Activated gamma-delta T cell treated with anti-CD3 and anti-CD28 coated beads, Interleukin-2, amount 50 U/mL, for 16 hours (primary cell): Measurements from ENCODE around the gene LIN7A.

Experiments used
- DNase-seq: peaks from one replicate; pipeline ENCODE4 v3.0.0-alpha.2; 2020; ENCODE audit warnings: low read depth

Gene LIN7A

GRCh38 chr12:80937391-80938238 is at the start of gene LIN7A:
LIN7A (minus strand) TSS chr12:80937934; CDS start chr12:80937722, 212 bp downstream.
- DNase-seq = no peak

DNA sequence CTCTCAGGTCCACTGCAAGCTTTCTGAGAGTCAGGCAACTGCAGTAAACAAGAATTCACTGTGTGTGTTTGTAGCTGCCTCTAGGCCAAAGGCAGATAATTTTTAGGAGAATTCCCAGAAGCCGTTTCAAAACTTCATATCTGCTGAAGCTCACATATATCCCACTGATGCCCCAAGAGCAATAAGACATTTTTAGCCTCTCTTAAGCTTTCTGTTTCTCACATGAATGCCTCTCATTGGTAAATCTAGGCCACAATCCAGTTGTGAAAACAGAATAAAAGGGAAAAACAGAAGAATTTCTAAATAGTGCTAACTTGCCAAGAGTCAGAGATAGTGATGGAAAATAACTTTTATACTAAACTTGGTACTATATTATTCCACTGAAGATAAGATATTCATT is 48.5 kb upstream of the LIN7A start:
- DNase-seq = no peak

DNA sequence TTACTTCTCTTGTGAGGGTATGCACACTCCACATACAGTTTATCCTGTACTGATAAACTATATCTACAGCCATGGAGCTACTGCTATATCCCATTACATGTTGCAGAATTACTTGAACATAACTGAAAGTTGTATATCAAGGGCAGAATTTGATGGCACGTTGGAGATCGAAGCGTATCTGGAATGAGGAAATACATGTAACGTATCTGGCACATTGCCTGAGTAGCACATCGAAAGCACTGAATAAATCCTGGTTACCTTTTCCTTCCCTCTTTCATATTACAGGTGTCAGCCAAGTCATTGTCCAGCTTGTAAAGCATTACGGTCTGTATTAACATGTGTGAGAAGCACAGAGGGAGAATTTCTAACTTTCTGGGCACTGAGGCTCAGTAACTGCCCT is 42.1 kb upstream of the LIN7A start:
- no peak for DNase-seq

- DNase-seq = no peak
These were observed 41.5 kb upstream of the LIN7A start for GRCh38 chr12:80979251-80979650.

- no peak for DNase-seq
These were observed 39.6 kb upstream of the LIN7A start for GRCh38 chr12:80977346-80977745.

DNA sequence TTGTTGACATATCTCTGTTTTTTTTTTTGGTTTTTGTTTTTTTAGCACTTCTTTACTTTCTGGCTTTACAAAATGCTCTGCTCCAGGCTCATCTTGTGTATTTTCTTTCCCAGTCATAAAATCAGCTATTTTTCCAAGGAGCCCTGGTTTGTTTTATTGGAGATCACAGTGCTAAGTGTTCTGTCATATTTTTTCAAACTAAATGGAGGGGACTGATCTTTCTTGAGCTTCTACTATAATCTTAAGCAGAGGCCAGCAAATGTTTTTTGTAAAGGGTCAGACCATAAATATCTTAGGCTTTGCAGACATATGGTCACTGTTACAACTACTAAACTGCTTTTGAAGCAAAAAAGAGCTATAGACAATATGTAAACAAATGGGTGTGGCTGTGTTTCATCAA is 30.6 kb upstream of the LIN7A start:
- no peak for DNase-seq

DNA sequence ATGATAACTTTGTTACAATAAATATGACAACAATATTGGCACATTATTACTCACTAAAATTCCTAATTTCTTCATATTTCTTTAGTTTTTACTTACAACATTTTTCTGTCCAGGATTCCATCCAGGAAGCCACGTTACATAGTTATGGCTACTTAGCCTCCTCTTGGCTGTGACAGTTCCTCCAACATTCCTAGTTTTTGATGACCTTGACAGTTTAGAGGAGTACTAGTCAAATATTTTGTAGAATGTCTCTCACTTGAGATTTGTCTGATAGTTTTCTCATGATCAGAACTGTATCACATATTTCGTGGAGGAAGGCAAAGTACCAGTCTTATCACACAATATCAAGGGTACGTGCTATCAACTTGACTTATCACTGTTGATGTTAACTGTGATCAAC is 29.8 kb upstream of the LIN7A start:
- no peak for DNase-seq

- DNase-seq = no peak
These were observed 28.3 kb upstream of the LIN7A start for GRCh38 chr12:80966001-80966400.

DNA sequence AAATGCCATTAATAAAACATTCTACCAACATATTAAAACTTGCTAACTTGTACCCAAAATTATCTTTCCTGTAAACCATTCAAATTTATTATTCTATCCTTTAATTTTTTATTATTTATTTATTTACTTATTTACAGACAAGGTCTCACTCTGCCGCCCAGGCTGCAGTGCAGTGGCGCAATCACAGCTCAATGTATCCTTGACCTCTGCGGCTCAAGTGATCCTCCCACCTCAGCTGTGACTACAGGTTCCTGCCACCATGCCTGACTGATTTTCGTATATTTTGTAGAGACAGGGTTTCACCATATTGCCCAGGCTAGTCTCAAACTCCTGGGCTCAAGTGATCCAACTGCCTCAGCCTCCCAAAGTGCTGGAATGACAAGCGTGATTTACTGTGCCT is 20.4 kb upstream of the LIN7A start:
- no peak for DNase-seq

GRCh38 chr12:80954857-80955520 is 17.3 kb upstream of the LIN7A start:
- no peak for DNase-seq

DNA sequence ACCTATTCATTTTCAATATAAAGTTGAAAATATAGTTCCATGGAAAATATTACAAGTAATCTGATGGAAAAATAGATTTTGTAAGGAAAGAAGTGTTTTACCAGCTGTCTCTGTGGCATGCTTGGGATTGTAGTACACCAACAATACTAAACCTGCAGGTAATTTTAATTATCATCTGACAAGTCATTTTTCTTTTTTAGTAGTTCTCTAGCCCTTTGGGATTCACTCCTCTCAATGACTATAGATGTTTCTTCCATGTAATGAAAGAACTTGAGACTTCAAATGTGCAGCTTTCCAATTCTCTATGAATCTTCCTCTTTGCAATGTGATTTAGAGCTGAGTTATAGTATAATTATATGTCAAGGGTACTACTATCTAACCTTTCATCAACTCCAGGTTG is 14.7 kb upstream of the LIN7A start:
- DNase-seq = no peak

GRCh38 chr12:80946591-80946990 is 8.9 kb upstream of the LIN7A start:
- no peak for DNase-seq

GRCh38 chr12:80943338-80943737 is 5.6 kb upstream of the LIN7A start:
- no peak for DNase-seq

DNA sequence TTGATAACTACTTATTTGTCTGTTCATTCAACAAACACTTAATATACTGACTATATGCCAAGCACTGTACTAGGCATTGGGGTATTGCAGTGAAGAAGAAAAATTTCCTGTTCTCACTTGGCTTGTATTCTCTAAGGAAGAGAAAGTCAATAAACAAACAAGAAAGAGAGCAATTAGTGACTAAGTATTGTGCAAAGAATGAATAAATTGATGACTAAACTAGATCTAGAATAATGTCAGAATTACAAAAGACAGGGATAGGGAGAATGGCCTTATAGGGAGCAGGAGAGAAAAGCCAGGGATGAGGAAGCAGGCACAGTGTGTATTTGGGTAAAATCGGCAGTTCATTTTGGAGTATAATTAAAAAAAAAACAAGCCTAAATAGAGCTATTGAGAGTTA is 4.2 kb upstream of the LIN7A start:
- no peak for DNase-seq

DNA sequence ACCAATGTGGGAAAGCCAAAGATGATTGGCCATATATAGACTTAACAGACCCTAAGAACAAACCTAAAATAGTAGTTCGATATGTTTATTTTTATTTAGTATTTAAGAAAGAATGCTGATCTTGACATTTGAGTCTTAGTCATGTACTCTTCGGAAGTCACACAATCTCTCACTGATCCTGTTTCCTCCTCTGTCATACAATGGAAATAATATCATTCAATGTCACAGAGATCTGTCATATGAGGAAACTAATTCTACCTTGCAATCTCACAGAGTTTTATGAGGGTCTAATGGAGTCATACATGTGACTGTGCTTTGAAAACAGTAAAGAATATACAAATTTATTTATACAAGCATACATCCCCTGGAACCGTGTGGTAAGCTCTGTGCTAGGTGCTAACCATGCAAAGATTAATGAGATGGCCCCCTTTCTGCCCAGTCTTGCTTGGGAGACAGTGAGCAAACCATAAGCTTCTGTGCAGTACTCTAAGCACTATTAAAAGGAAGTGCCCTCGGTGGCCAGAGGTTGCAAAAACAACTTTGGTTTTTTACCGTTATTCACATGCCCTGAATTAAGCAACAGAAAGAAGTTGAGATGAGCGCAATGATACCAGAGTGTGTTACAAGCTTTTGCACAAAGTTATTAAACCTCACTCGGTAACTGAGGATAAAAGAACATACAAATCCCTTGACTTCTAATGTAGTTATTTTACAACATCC is 1.7 kb upstream of the LIN7A start:
- DNase-seq = no peak

DNA sequence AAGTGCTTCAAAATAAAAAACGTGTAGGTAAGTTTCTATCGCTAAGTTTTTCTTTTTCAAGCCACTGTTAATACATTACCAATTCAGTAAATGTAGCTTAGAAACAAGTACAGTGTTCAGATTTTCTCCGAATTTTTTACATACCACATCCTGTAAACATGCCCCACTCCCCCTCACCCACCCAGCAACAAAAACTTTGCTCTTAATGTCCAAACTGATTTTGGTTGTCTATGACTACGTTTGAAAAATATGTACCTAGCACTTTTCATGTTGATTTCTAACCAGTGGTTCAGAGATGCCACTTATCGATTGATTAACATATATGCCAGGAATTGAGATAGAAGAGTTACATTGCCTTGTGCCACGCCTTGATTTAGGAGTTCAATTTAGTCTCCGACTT is 663 bp upstream of the LIN7A start:
- no peak for DNase-seq

DNA sequence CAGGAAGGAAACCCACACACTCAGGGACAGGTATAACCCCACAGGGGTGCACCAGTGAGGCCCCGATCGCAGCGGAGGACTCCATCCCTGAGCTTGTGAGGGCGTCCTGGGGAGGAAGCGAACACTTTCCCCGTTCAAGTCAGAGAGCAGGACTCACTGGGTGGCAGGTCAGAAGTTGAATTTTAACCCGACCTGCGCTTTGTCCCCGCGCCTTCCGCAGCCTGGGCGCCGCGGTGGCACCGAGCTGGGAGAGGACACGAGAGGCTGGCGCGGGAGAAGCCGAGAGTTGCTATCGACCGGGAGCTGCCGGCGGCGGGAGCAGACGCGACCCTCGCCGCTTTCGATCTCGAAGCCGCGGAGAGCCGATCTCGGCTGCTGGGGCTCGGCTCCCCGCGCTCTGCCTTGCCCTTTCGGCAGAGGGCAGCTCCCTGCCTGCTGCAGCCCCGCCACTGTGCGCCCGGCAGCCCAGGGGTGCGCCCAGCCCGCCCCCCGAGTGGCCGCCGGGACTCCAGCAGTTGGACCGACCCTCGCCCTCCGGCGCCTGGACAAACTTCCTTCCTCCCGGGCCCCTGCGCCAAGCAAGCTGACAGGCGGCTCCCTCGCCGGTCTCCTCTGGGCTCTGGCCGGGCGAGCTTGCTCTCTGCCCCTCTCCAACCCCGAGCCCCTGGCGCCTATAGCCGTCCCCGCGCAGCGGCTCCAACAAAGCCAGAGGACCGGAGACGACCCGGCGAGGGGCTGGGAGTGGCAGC is 918 bp downstream of the LIN7A start:
- no peak for DNase-seq

DNA sequence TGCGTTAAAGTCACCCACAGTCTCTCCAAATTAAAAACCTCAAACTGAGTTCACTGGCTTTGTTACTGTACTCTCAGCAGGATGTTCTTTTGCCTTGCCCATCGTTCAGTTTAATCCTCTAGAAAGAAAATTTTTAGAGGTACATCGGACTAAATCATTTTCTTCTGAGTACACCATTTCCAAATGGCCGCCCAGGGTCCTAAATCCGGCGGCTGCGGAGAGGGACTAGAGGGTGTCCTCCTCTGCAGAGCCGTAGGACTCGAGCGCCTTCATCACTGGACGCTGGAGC is 1.4 kb downstream of the LIN7A start:
- DNase-seq = no peak

DNA sequence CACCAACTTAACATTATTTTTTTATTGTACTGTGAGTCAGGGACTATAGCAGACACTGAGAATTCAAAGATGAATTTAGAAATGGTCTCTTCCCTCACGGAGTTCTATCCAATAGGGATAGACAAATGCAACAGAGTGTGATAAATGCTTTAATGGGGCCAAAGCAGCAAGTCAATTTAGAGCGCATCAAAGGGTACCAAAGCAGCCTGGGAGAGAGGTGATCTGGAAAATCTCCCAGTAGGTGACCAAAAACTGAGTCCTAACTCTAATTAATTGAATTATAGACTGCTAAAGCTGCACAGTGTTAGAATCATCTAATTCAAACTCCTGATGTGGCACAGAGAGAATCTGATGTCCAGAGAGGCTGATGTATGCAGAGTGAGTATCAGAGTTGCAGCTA is 2.6 kb downstream of the LIN7A start:
- no peak for DNase-seq

DNA sequence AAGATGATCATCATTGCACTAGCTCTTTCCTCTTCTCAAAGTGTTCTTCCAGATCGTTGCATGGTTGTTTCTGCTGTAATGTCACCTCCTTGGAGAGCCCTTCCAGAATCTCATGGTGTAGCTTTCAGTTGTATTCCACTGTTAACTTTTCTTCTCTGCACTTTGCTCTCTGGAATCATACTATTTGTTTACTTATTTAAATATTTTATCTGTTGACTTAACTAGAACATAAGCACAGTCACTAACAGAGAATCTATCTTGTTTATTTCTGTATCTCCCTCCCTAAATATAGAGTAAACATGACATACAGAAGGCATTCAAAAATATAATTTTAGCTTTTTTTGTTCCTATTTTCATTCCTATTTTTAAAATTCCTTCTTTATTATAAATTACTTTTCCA is 11.8 kb downstream of the LIN7A start:
- DNase-seq = no peak

GRCh38 chr12:80925237-80925636 is 12.5 kb downstream of the LIN7A start:
- no peak for DNase-seq

- no peak for DNase-seq
These were observed 13.3 kb downstream of the LIN7A start for GRCh38 chr12:80924437-80924836.

GRCh38 chr12:80920006-80920405 is 17.7 kb downstream of the LIN7A start:
- DNase-seq = no peak
